Skeletal muscle tissue (tissue), 4 donors: ENCODE data around the gene CRELD1. TPM values are rescaled to one million over a fixed set of nuclear protein-coding genes. Genes with fewer than 3 reads are reported as not detected.
A peak's percentile ranks its signal among the peaks of the same experiment; 100 is the strongest.

Experiments used
- H3K27ac ChIP-seq: one replicate; pipeline ENCODE4 v1.7.0; 2013; ENCODE audit warnings: mild to moderate bottlenecking, low read depth, low read length, inconsistent platforms
- H3K27me3 ChIP-seq, 3 donors: one replicate each; pipeline ENCODE4 v1.7.0; 2013; ENCODE audit warnings: low read length in 3 of 3; ENCODE audit not compliant: control insufficient read depth in 3 of 3, insufficient read depth in 3 of 3
- H3K36me3 ChIP-seq, 3 donors: one replicate each; pipeline ENCODE4 v1.7.0; 2013; ENCODE audit warnings: low read length in 3 of 3; ENCODE audit not compliant: control insufficient read depth in 3 of 3, insufficient read depth in 3 of 3
- H3K4me1 ChIP-seq, 3 donors: one replicate each; pipeline ENCODE4 v1.7.0; 2013; ENCODE audit warnings: low read length in 3 of 3, mild to moderate bottlenecking in 3 of 3; ENCODE audit not compliant: control insufficient read depth in 3 of 3, insufficient read depth in 3 of 3
- H3K4me3 ChIP-seq, 3 donors: one replicate each; pipeline ENCODE4 v1.7.0; 2013; ENCODE audit warnings: low read length in 3 of 3
- H3K9ac ChIP-seq, 3 donors: one replicate each; pipeline ENCODE4 v1.7.0; 2013; ENCODE audit warnings: low read length in 3 of 3, mild to moderate bottlenecking in 3 of 3, moderate library complexity in 2 of 3, low read depth in 1 of 3
- H3K9me3 ChIP-seq, 3 donors: one replicate each; pipeline ENCODE4 v1.7.0; 2013; ENCODE audit warnings: low read length in 3 of 3; ENCODE audit not compliant: control insufficient read depth in 3 of 3
- total RNA-seq: library from RNA; depleted of rRNA; stranded (reverse); fragments of >200 nt; gene quantifications from one replicate; pipeline ENCODE4 v1.2.3, GENCODE V29; 2014
- donor health status: Osteomylitis.

Gene CRELD1
- 12.0 TPM for total RNA-seq

GRCh38 chr3:9933561-9934234, at the start of gene CRELD1:
Gene CRELD1, plus strand, starts transcription at chr3:9933834. Its CDS starts 605 bp downstream, at chr3:9934439.
- H3K4me3 ChIP-seq, result peak within 1 kb of the TSS; percentile 84 to 91 (median 88)
- H3K9ac ChIP-seq, result peak within 1 kb of the TSS; percentile 93 to 97 (median 95)
- no peaks in the 10 kb centered on the region for H3K9me3 ChIP-seq
- H3K27ac ChIP-seq, result peak within 1 kb of the TSS; percentile 96
- no peaks in the 10 kb centered on the region for H3K27me3 ChIP-seq
- peaks cover 15 to 34% (median 27%) of the 10 kb centered on the region in 3 donors for H3K36me3 ChIP-seq
- H3K4me1 ChIP-seq, result peaks cover 18 to 32% (median 25%) of the 10 kb centered on the region in 3 donors

- Histone ChIP-seq H3K9me3 (no peaks in the 10 kb centered on the region), H3K27me3 (no peaks in the 10 kb centered on the region)
Observed at GRCh38 chr3:9884555-9885165, 49.0 kb upstream of the CRELD1 start.

GRCh38 chr3:9886328-9886727, 47.3 kb upstream of the CRELD1 start:
- no peak overlapping the region for H3K27ac ChIP-seq
- no peak overlapping the region for H3K9ac ChIP-seq
- H3K4me1 ChIP-seq, result peaks cover 0 to 3% (median 3%) of the 10 kb centered on the region in 3 donors
- no peak overlapping the region for H3K4me3 ChIP-seq
- no peaks in the 10 kb centered on the region for H3K9me3 ChIP-seq
- H3K27me3 ChIP-seq, result no peaks in the 10 kb centered on the region
- H3K36me3 ChIP-seq, result no peaks in the 10 kb centered on the region

More at GRCh38 chr3:9884555-9885165, 49.0 kb upstream of the CRELD1 start:
- no peaks in the 10 kb centered on the region for H3K4me1 ChIP-seq
- H3K4me3 ChIP-seq, result no peak overlapping the region
- no peak overlapping the region for H3K27ac ChIP-seq
- H3K36me3 ChIP-seq, result no peaks in the 10 kb centered on the region
- no peak overlapping the region for H3K9ac ChIP-seq

GRCh38 chr3:9887480-9887879, 46.2 kb upstream of the CRELD1 start:
- Histone ChIP-seq H3K27ac (no peak overlapping the region), H3K9ac (no peak overlapping the region), H3K36me3 (peaks cover 0 to 2% (median 0%) of the 10 kb centered on the region in 3 donors), H3K9me3 (no peaks in the 10 kb centered on the region), H3K27me3 (no peaks in the 10 kb centered on the region), H3K4me3 (no peak overlapping the region), H3K4me1 (peaks cover 2 to 3% (median 3%) of the 10 kb centered on the region in 3 donors)

GRCh38 chr3:9888540-9888939, 45.1 kb upstream of the CRELD1 start:
- Histone ChIP-seq H3K4me3 (no peak overlapping the region), H3K9me3 (no peaks in the 10 kb centered on the region), H3K4me1 (peaks cover 3 to 7% (median 3%) of the 10 kb centered on the region in 3 donors), H3K36me3 (peaks cover 6 to 10% (median 8%) of the 10 kb centered on the region in 3 donors), H3K27ac (no peak overlapping the region), H3K27me3 (no peaks in the 10 kb centered on the region), H3K9ac (no peak overlapping the region)

- Histone ChIP-seq H3K27ac (no peak overlapping the region), H3K27me3 (no peaks in the 10 kb centered on the region), H3K9ac (peak overlapping the region in 1 of 3 donors; percentile 40), H3K36me3 (peaks cover 6 to 13% (median 8%) of the 10 kb centered on the region in 3 donors), H3K4me3 (no peak overlapping the region), H3K9me3 (no peaks in the 10 kb centered on the region), H3K4me1 (peaks cover 3 to 7% (median 3%) of the 10 kb centered on the region in 3 donors)
Observed at GRCh38 chr3:9889405-9889804, 44.2 kb upstream of the CRELD1 start.

- peaks cover 3 to 7% (median 3%) of the 10 kb centered on the region in 3 donors for H3K4me1 ChIP-seq
- peak within 1 kb of the TSS; percentile 78 to 96 (median 93) for H3K4me3 ChIP-seq
- H3K27me3 ChIP-seq, result no peaks in the 10 kb centered on the region
- peak within 1 kb of the TSS; percentile 90 for H3K27ac ChIP-seq
- H3K9me3 ChIP-seq, result no peaks in the 10 kb centered on the region
- peaks cover 6 to 17% (median 8%) of the 10 kb centered on the region in 3 donors for H3K36me3 ChIP-seq
- peak within 1 kb of the TSS; percentile 91 to 100 (median 99) for H3K9ac ChIP-seq
Observed at GRCh38 chr3:9890249-9891071, 43.2 kb upstream of the CRELD1 start, which contains the start of gene JAGN1. Gene JAGN1, plus strand, starts transcription at chr3:9890610. Its CDS starts 113 bp downstream, at chr3:9890723.

GRCh38 chr3:9891072-9891622, 42.5 kb upstream of the CRELD1 start:
- no peaks in the 10 kb centered on the region for H3K27me3 ChIP-seq
- H3K9me3 ChIP-seq, result no peaks in the 10 kb centered on the region
- peak overlapping the region; percentile 78 to 96 (median 93) for H3K4me3 ChIP-seq
- H3K27ac ChIP-seq, result peak overlapping the region; percentile 90
- H3K36me3 ChIP-seq, result peaks cover 6 to 17% (median 8%) of the 10 kb centered on the region in 3 donors
- H3K9ac ChIP-seq, result peak overlapping the region; percentile 91 to 100 (median 99)
- peaks cover 3 to 7% (median 3%) of the 10 kb centered on the region in 3 donors for H3K4me1 ChIP-seq

GRCh38 chr3:9893739-9894138, 39.9 kb upstream of the CRELD1 start:
- no peak overlapping the region for H3K27ac ChIP-seq
- H3K27me3 ChIP-seq, result no peaks in the 10 kb centered on the region
- no peak overlapping the region for H3K9ac ChIP-seq
- H3K4me3 ChIP-seq, result no peak overlapping the region
- H3K36me3 ChIP-seq, result peaks cover 6 to 17% (median 8%) of the 10 kb centered on the region in 3 donors
- H3K9me3 ChIP-seq, result no peaks in the 10 kb centered on the region
- H3K4me1 ChIP-seq, result peaks cover 3 to 16% (median 3%) of the 10 kb centered on the region in 3 donors
